Stimulated activated CD8-positive, alpha-beta memory T cell treated with anti-CD3 and anti-CD28 coated beads, Interleukin-2, amount 100 ng/mL, for 48 hours (primary cell): ENCODE data around the gene WWC1.
A peak's percentile ranks its signal among the peaks of the same experiment; 100 is the strongest.

Experiments used
- DNase-seq, 2 donors: peaks; one replicate each; pipeline ENCODE4 v3.0.0-alpha.2; 2020; ENCODE audit warnings: low read depth in 2 of 2

WWC1 gene

GRCh38 chr5:168486136-168486879, 194.9 kb downstream of the WWC1 start, which contains the start of gene RARS1:
Gene RARS1, plus strand, starts transcription at chr5:168486471. Its CDS starts 28 bp downstream, at chr5:168486499.
- DNase-seq = peak; percentile 87 to 88

- DNase-seq = no peak
These were observed 197.6 kb downstream of the WWC1 start for GRCh38 chr5:168489059-168489458.

- no peak for DNase-seq
These were observed 202.7 kb downstream of the WWC1 start for GRCh38 chr5:168494057-168494555.

GRCh38 chr5:168502563-168503237, 211.3 kb downstream of the WWC1 start:
- no peak for DNase-seq

- no peak for DNase-seq
These were observed 222.5 kb downstream of the WWC1 start for GRCh38 chr5:168513861-168514428.
